GM11168 (cell line): ENCODE data around the gene LCN6.
"Not testable (repeated sequence)": the region's sequence is repeated elsewhere in the genome, so short reads cannot be mapped to it uniquely, and the experiment has no call there.

Experiments
- in situ Hi-C: fragments of 300-500 bp; cut with MboI; formaldehyde crosslinking; loops from one replicate; pipeline ENCODE4 v1.12.0; 2022; ENCODE audit warnings: low sequenced_read_pairs; ENCODE audit not compliant: unreplicated experiment

Gene LCN6

GRCh38 chr9:136760834-136761544 lies 12.7 kb upstream of the LCN6 start:
- in situ Hi-C loops: not testable (repeated sequence)

DNA sequence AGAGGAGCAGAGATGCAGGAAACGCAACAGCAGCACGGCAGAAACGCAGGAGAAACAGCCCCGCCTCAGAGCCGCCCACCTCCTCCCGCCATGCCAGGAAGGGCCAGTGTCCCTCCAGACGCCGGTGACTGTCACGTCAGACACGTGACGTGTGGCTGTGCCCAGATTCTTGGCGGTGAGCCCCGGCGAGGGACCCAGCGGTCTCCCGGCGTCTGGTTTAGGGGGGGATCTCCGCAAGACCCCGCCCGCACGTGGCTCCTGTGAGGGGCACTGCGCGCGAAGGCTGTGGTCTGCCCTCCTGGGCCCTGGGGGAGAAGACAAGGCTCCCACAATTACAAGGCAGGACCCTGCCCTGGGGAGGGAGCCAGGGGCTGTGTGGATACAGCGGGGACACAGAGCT lies 12.1 kb upstream of the LCN6 start:
- in situ Hi-C loops: no loop called here

GRCh38 chr9:136759436-136760325 lies 11.4 kb upstream of the LCN6 start:
- in situ Hi-C loops: no loop called here

GRCh38 chr9:136759001-136759400 lies 10.7 kb upstream of the LCN6 start:
- in situ Hi-C loops: no loop called here

- in situ Hi-C loops: no loop called here
These were observed 9.4 kb upstream of the LCN6 start for GRCh38 chr9:136757751-136758140.

DNA sequence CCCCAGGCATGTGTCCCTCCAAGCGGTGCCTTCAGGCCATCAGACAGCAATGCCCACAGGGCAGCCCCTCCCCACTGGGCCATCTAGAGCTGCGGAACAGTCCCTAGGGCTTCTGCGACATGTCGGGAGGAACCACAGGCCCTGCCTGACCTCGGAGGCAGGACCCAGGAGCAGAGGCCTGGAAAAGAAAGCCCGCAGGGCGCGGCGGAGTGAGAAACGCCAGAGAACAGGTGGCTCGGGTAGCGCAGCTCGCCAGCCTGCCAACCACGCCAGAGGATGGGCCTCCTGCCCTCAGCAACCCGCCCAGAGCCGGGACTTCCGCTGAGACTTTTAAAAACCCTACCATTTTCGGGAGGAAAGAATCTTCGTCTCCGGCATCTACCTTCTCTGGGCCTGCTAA lies 9.0 kb upstream of the LCN6 start:
- in situ Hi-C loops: no loop called here

- in situ Hi-C loops: no loop called here
These were observed 8.5 kb upstream of the LCN6 start for GRCh38 chr9:136756836-136757235.

- in situ Hi-C loops: no loop called here
These were observed 7.8 kb upstream of the LCN6 start for GRCh38 chr9:136756134-136756438.

DNA sequence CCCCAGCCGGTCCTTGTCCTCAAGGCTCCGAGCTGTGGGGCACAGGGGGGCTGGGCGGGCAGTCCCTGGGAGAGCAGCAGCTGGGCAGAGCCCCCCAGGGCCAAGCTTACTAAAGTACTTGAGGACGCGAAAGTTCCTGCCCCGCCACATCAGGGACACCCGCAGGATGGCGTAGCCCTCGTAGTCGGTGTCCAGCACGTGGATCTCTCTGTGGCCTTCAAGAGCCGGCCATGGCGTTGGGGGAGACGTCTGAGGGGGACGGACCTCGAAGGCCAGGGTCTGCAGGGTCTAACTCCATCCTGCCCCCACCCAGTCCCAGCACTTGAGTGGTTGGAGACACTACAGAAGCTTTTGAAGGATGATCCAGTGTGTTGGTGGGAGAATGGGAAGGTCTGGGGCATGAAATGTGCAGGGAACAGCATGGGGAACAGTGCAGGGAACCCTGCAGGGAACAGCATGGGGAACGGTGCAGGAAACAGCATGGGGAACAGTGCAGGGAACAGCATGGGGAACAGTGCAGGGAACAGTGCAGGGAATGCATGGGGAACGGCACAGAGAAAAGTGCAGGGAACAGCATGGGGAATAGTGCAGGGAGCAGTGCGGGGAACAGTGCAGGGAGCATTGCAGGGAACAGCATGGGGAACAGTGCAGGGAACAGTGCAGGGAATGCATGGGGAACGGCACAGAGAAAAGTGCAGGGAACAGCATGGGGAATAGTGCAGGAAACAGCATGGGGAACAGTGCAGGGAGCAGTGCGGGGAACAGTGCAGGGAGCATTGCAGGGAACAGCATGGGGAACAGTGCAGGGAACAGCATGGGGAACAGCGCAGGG lies 7.2 kb upstream of the LCN6 start:
- in situ Hi-C loops: not testable (repeated sequence)

GRCh38 chr9:136754626-136755301 lies 6.4 kb upstream of the LCN6 start:
- in situ Hi-C loops: no loop called here

- in situ Hi-C loops: no loop called here
These were observed 5.8 kb upstream of the LCN6 start for GRCh38 chr9:136754059-136754572.

DNA sequence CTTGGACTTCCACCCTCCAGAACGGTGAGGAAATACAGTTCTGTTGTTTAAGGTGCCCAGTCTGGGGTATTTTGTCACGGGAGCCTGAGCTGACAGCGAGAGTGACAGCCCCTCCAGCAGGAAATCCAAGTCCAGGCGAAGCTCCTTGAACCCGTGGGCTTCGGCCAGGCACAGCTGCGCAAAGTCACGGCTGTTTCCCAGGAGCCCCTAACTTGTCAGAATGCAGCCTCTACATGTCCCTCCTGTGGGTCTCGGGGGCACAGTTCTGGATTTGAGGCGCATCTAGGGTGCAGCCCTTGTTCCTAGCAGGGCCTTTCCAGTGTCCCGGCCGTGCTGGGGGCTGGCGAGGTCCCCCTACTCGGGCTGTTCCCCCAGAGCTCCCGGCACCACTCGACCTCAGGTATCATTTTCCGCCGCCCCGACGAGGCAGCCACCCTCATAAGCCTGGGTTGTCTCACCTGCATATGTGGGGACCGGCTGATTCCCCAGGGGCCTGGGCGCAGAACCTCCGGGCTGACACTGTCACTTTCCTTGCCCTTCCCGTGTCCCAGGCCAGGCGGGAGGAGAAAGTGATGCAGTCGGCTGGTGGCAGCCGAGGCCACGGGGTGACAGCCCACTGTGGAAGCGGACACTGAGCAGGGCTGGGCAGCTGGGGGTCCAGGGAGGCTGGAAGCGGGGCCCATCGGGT lies 5.2 kb upstream of the LCN6 start:
- in situ Hi-C loops: no loop called here

DNA sequence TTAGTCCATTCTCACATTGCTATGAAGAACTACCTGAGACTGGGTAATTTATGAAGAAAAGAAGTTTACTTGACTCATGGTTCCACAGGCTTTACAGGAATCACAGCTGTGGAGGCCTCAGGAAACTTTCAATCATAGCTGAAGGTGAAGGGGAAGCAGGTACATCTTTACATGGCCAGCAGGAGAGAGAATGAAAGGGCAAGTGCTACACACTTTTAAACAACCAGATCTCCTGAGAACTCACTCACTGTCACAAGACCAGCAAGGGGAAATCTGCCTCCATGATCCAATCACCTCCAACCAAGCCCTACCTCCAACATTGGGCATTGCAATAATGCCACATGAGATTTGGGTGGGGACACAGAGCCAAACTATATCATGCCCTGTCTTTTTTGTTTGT lies 3.5 kb upstream of the LCN6 start:
- in situ Hi-C loops: no loop called here

- in situ Hi-C loops: no loop called here
These were observed 2.9 kb upstream of the LCN6 start for GRCh38 chr9:136751244-136751643.

DNA sequence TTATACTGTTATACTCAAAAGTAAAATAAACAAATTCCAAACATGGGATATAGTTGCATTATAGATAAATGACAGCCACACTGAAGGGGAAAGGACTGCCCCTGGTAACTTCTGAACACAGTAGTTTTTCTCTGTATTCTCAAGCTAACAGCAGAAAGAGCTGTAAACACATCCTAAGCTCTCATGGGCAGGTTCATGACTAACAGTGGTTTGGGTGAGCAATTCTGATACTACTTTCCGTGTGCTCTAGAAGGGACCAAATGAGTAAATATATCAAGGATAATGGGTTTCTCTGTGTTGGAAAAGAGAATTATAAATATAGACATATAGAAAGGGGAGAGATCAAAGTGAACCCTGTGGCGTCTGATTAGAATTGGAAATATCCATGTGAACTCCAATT lies 2.2 kb upstream of the LCN6 start:
- in situ Hi-C loops: no loop called here

DNA sequence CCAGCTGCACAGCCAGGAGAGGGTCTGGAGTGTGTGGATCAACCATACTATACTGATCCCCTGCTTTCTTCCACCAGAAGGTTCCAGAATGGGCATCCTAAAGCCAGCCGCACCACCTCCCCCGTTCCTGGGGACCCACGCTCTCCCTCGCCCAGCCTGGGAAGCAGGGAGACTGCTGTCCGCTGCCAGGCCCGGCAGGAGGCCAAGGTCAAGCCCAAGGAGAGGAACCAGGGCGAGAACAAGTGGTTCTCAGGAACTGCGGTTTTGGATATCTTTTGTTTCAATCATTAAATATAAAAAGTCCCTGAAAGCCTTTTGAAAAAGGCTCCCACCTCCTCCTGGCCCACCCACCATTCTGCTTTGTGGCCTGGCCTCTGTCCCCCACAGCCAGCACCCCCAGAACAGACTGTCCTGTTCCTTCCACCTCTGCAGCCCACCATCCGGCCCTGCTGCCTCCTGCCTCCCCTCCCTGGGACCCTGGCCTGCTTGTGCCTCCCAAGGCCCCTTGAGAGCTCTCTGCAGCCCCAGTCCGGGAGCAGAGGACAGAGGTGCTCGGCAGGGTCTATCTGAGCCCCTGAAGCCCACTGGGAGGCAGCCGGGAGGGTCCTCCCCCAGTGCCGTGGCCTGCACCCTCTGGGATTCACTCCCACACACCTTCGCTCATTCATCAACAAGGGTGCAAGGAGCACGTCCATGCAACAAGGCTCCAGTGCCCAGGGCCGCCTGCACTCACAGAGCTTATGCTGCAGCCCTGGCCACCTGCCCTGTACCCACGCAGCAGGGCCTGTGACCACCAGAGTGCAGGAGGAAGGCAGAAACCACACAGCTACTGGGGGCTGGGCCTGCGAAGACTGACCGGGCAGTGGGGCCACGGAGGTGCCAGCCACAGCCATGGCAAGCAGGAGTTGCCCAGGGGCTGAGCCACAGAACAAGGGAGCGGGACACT lies 614 bp upstream of the LCN6 start:
- in situ Hi-C loops: no loop called here

DNA sequence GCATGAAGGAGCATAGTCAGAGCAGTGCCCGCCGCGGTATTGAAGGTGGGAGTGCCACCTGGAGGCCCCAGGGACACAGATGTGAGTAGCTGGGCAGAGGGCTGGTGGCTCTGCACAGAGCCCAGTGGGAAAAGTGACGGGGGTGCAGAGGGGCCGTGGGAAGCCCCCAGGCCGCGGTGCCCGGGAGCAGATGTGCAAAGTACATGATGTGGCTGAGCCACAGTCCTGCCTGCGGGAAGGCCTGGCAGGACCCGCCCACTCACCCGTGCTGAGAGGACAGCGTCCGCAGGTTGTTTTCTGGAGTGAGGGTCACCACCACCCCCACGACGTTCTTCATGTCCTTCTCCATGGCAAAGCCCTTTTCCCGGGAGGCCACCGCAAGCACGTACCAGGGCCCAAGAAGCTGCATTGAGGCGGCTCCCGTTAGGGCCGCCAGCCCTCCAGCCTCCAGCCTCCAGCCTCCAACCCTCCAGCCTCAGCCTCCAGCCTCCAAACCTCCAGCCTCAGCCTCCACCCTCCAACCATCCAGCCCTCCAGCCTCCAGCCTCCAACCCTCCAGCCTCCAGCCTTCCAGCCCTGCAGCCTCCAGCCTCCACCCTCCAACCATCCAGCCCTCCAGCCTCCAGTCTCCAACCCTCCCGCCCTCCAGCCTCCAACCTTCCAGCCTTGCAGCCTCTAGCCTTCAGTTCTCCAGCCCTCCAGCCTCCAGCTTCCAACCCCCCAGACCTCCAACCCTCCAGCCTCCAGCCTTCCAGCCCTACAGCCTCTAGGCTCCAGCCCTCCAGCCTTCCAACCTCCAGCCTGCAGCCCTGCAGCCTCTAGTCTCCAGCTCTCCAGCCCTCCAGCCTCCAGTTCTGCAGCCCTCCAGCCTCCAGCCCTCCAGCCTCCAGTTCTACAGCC lies 914 bp downstream of the LCN6 start:
- in situ Hi-C loops: no loop called here

DNA sequence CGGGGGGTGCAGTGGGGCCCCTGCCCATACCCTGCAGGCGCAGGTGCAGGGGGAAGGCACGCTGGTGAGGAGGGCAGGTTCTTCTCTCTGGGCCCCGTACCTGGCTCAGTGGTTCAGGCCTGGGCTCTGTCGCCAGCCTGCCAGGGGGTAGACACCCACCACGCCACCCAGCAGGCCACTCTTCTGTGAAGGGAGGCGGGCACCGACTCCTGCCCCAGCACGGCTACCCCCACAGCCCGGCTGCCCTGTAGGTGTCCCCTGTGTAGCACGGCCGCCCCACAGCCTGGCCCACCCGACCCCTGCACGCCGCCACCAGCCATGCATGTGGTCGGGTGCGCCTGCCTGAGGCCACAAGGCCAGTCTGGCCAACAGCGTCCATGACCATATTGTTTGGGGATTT lies 1.7 kb downstream of the LCN6 start:
- in situ Hi-C loops: no loop called here
